Mesenchymal stem cell (in vitro differentiated cells and primary cell): Measurements from ENCODE around the gene CELF5.
"Not testable (repeated sequence)": the region's sequence is repeated elsewhere in the genome, so short reads cannot be mapped to it uniquely, and the experiment has no call there.

Experiments used
- DNase-seq: peaks from one replicate; pipeline ENCODE4 v3.0.0-alpha.2; 2013
- H2AFZ ChIP-seq: one replicate; pipeline ENCODE4 v1.6.1; 2013; ENCODE audit warnings: low read depth, mild to moderate bottlenecking, control low read depth, inconsistent platforms, low read length, moderate library complexity
- H2AK5ac ChIP-seq: 2 replicates; pipeline ENCODE4 v1.6.1; 2013; ENCODE audit warnings: low read length, moderate library complexity, mild to moderate bottlenecking, inconsistent platforms; ENCODE audit not compliant: severe bottlenecking
- H2BK120ac ChIP-seq: one replicate; pipeline ENCODE4 v1.6.1; 2013; ENCODE audit warnings: low read depth, mild to moderate bottlenecking, inconsistent platforms, low read length, moderate library complexity
- H2BK12ac ChIP-seq, 2 experiments: one replicate each; pipeline ENCODE4 v1.6.1; 2013; ENCODE audit warnings: inconsistent platforms in 2 of 2, low read length in 2 of 2, mild to moderate bottlenecking in 2 of 2, moderate library complexity in 2 of 2, control low read depth in 1 of 2
- H2BK15ac ChIP-seq: one replicate; pipeline ENCODE4 v1.6.1; 2013; ENCODE audit warnings: mild to moderate bottlenecking, low read depth, inconsistent platforms; ENCODE audit not compliant: poor library complexity, severe bottlenecking
- H2BK5ac ChIP-seq: 2 replicates; pipeline ENCODE4 v1.6.1; 2013; ENCODE audit warnings: low read depth, mild to moderate bottlenecking, low read length, control low read depth, inconsistent platforms; ENCODE audit not compliant: poor library complexity, severe bottlenecking
- H3K14ac ChIP-seq, 2 experiments: one replicate each; pipeline ENCODE4 v1.6.1; 2013; ENCODE audit warnings: inconsistent platforms in 2 of 2, low read length in 2 of 2, control low read depth in 1 of 2, mild to moderate bottlenecking in 1 of 2, moderate library complexity in 1 of 2
- H3K18ac ChIP-seq, 2 experiments: one replicate each; pipeline ENCODE4 v1.6.1; 2013; ENCODE audit warnings: inconsistent platforms in 2 of 2, low read length in 2 of 2, control low read depth in 1 of 2, low read depth in 1 of 2, mild to moderate bottlenecking in 1 of 2
- H3K23ac ChIP-seq, 2 experiments: one replicate each; pipeline ENCODE4 v1.6.1; 2013; ENCODE audit warnings: inconsistent platforms in 2 of 2, low read length in 2 of 2, mild to moderate bottlenecking in 2 of 2, moderate library complexity in 2 of 2, control low read depth in 1 of 2
- H3K27ac ChIP-seq: 2 replicates; pipeline ENCODE4 v1.5.1; 2013; ENCODE audit warnings: mild to moderate bottlenecking, moderate library complexity, low read length, control low read depth, inconsistent platforms; ENCODE audit not compliant: poor library complexity, severe bottlenecking
- H3K27me3 ChIP-seq, 2 experiments: 2 replicates each; pipeline versions ENCODE4 v1.6.1 to v1.7.0; 2013; ENCODE audit warnings: low read length in 2 of 2, mild to moderate bottlenecking in 2 of 2, moderate library complexity in 2 of 2, control low read depth in 1 of 2, inconsistent platforms in 1 of 2; ENCODE audit not compliant: control insufficient read depth in 1 of 2, insufficient read depth in 1 of 2
- H3K36me3 ChIP-seq, 2 experiments: 2 replicates each; pipeline versions ENCODE4 v1.6.1 to v1.7.0; 2013; ENCODE audit warnings: low read length in 2 of 2, control low read depth in 1 of 2, inconsistent platforms in 1 of 2, low read depth in 1 of 2, mild to moderate bottlenecking in 1 of 2; ENCODE audit not compliant: insufficient read depth in 2 of 2, control insufficient read depth in 1 of 2
- H3K4ac ChIP-seq, 2 experiments: one replicate each; pipeline ENCODE4 v1.6.1; 2013; ENCODE audit warnings: inconsistent platforms in 2 of 2, low read length in 2 of 2, mild to moderate bottlenecking in 2 of 2, moderate library complexity in 2 of 2, control low read depth in 1 of 2, low read depth in 1 of 2
- H3K4me1 ChIP-seq: 2 replicates; pipeline ENCODE4 v1.6.1; 2013; ENCODE audit warnings: low read depth, low read length, control low read depth; ENCODE audit not compliant: control insufficient read depth, insufficient read depth
- H3K4me2 ChIP-seq: 2 replicates; pipeline ENCODE4 v1.6.1; 2013; ENCODE audit warnings: low read length, mild to moderate bottlenecking, inconsistent platforms; ENCODE audit not compliant: poor library complexity, severe bottlenecking
- H3K4me3 ChIP-seq, 2 experiments: 2 replicates each; pipeline versions ENCODE4 v1.5.1 to v1.7.0; 2013; ENCODE audit warnings: low read length in 2 of 2, mild to moderate bottlenecking in 2 of 2, control low read depth in 1 of 2, low read depth in 1 of 2; ENCODE audit not compliant: insufficient read depth in 1 of 2
- H3K79me1 ChIP-seq: replicated peaks from 2 replicates; pipeline ENCODE4 v1.6.1; 2013; ENCODE audit warnings: mild to moderate bottlenecking, control low read depth, low read length, inconsistent platforms; ENCODE audit not compliant: poor library complexity, severe bottlenecking
- H3K9ac ChIP-seq: 2 replicates; pipeline ENCODE4 v1.7.0; 2013; ENCODE audit warnings: mild to moderate bottlenecking, low read length, moderate library complexity
- H3K9me3 ChIP-seq: 2 replicates; pipeline ENCODE4 v1.7.0; 2013; ENCODE audit warnings: mild to moderate bottlenecking, low read length; ENCODE audit not compliant: control insufficient read depth
- H4K8ac ChIP-seq: one replicate; pipeline ENCODE4 v1.6.1; 2013; ENCODE audit warnings: inconsistent platforms, mild to moderate bottlenecking, low read length, moderate library complexity
- H4K91ac ChIP-seq: one replicate; pipeline ENCODE4 v1.6.1; 2013; ENCODE audit warnings: mild to moderate bottlenecking, low read length, inconsistent platforms
- WGBS: methylation state at CpG from one replicate; pipeline ENCODE4 v1.1.7; 2013; ENCODE audit warnings: mixed read lengths; 5-methylcytosine and 5-hydroxymethylcytosine counted together

CELF5 gene

DNA sequence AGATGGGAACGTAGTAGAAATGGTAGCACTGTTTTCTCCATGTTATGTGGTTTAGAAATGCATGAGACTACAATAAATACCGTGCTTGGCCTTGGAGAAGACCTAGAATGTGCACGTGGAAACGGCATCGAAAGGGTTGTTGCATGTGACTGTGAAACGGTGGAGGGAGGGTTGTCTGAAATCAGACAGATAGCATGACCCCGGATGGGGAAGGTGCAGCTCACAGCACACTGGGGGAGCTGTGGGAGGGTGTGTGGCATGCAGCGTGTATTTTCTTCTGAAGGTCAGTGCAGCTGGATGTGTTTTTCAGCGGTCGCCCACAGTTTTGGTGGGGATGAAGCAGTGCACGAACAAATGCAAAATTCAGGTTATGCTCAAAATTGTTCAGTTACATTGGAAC is 63.4 kb downstream of the CELF5 start:
- peaks cover 16% of the 10 kb centered on the region for H3K4me1 ChIP-seq
- no peak overlapping the region for H3K4me2 ChIP-seq
- H2BK120ac ChIP-seq: no peak overlapping the region
- no peak overlapping the region for H3K4ac ChIP-seq
- H3K4me3 ChIP-seq: no peak overlapping the region
- H2AFZ ChIP-seq: no peak overlapping the region
- no peak overlapping the region for H3K9ac ChIP-seq
- H3K36me3 ChIP-seq: no peaks in the 10 kb centered on the region
- DNase-seq: no peak
- no peaks in the 10 kb centered on the region for H3K9me3 ChIP-seq
- H4K91ac ChIP-seq: no peak overlapping the region
- H2BK12ac ChIP-seq: no peak overlapping the region
- no peak overlapping the region for H2BK5ac ChIP-seq
- H3K23ac ChIP-seq: no peak overlapping the region
- no peak overlapping the region for H3K18ac ChIP-seq
- no peak overlapping the region for H2BK15ac ChIP-seq
- H3K79me1 ChIP-seq: no peaks in the 10 kb centered on the region
- peaks cover 35 to 73% of the 10 kb centered on the region in 2 experiments for H3K27me3 ChIP-seq
- no peak overlapping the region for H3K27ac ChIP-seq
- 86% methylated on average over 11 of the region's 11 CpGs for WGBS
- H2AK5ac ChIP-seq: no peak overlapping the region
- H4K8ac ChIP-seq: no peak overlapping the region
- no peak overlapping the region for H3K14ac ChIP-seq

DNA sequence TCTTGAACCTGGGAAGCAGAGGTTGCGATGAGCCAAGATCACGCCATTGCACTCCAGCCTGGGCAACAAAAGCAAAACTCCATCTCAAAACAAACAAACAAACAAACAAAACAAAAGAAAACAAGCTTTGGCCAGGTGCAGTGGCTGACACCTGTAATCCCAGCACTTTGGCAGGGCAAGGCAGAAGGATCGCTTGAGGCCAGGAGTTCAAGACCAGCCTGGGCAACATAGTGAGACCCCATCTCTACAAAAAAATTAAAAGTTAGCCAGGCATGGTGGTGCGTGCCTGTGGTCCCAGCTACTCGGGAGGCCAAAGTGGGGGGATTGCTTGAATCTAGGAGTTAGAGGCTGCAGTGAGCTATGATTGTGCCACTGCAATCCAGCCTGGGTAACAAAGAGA is 64.0 kb downstream of the CELF5 start:
- not testable (repeated sequence) for H3K18ac ChIP-seq, H2BK15ac ChIP-seq, H2BK12ac ChIP-seq, H3K4ac ChIP-seq, H3K23ac ChIP-seq, H3K4me2 ChIP-seq, H4K8ac ChIP-seq, DNase-seq, H3K27ac ChIP-seq, H2AK5ac ChIP-seq, H2BK5ac ChIP-seq, H2AFZ ChIP-seq, H2BK120ac ChIP-seq, H4K91ac ChIP-seq, H3K36me3 ChIP-seq, H3K79me1 ChIP-seq, H3K4me3 ChIP-seq, H3K14ac ChIP-seq, H3K9ac ChIP-seq, H3K9me3 ChIP-seq
- Histone ChIP-seq H3K27me3 (peaks cover 36 to 71% of the 10 kb centered on the region in 2 experiments), H3K4me1 (peaks cover 16% of the 10 kb centered on the region)
- WGBS: 79% methylated on average over 3 of the region's 5 CpGs

DNA sequence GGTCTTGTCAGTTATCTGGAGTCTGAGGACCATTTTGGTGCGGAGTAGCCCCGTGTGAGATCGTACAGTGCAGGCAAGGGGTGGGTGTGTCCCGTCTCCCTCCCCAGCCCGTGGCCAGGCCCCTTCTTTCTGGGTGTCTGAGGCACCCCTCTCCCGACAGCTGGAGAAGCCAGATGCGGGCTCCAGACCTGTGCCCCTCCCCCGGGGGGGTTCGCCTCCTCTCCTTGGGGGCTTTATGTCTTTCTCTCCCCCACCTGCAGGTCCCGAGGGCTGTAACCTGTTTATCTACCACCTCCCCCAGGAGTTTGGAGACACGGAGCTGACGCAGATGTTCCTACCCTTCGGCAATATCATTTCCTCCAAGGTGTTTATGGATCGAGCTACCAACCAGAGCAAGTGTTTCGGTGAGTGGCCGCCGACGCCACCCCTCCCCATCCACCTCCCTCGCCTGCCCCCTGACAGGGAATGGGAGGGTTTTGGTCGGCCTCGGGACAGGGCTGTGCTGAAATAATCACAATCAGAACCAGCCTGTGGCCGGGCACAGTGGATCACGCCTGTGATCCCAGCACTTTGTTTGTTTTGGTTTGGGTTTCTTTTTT is 65.6 kb downstream of the CELF5 start:
- Histone ChIP-seq H3K27ac (no peak overlapping the region), H3K79me1 (no peaks in the 10 kb centered on the region), H3K4me3 (no peak overlapping the region), H3K9ac (no peak overlapping the region), H3K27me3 (peaks cover 34 to 69% of the 10 kb centered on the region in 2 experiments), H3K4me2 (no peak overlapping the region), H3K4ac (no peak overlapping the region), H2BK15ac (no peak overlapping the region), H2AFZ (no peak overlapping the region), H4K8ac (no peak overlapping the region), H2BK5ac (no peak overlapping the region), H4K91ac (no peak overlapping the region), H3K9me3 (no peaks in the 10 kb centered on the region), H3K14ac (no peak overlapping the region), H3K23ac (peak overlapping the region in 1 of 2 experiments; percentile 89), H2BK12ac (no peak overlapping the region), H3K36me3 (no peaks in the 10 kb centered on the region), H2AK5ac (no peak overlapping the region), H2BK120ac (no peak overlapping the region), H3K18ac (no peak overlapping the region), H3K4me1 (peaks cover 9% of the 10 kb centered on the region)
- no peak for DNase-seq
- 54% methylated on average over 22 of the region's 23 CpGs for WGBS

DNA sequence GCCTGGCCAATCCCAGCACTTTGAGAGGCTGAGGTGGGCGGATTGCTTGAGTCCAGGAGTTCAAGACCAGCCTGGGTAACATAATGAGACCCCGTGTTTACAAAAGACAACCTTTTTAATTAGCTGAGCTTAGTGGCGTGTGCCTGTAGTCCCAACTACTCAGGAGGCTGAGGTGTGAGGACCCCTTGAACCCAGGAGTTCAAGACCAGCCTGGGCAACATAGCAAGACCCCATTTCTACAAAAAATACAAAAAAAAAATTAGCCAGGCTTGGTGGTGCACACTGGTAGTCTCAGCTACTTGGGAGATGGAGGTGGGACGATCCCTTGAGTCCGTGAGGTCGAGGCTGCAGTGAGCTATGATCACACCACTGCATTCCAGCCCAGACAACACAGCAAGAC is 66.4 kb downstream of the CELF5 start:
- not testable (repeated sequence) for H3K14ac ChIP-seq, H4K8ac ChIP-seq, H4K91ac ChIP-seq, H3K4me1 ChIP-seq, DNase-seq, H2BK120ac ChIP-seq, H3K79me1 ChIP-seq, H3K4me2 ChIP-seq, H2BK15ac ChIP-seq, H3K9me3 ChIP-seq, H2BK5ac ChIP-seq, H3K4ac ChIP-seq, H2AK5ac ChIP-seq, H3K9ac ChIP-seq, H2BK12ac ChIP-seq, H2AFZ ChIP-seq, H3K36me3 ChIP-seq, H3K18ac ChIP-seq, H3K27ac ChIP-seq, H3K23ac ChIP-seq
- 81% methylated on average over 4 of the region's 6 CpGs for WGBS
- H3K4me3 ChIP-seq: peak overlapping the region in 1 of 2 experiments; percentile 31
- peaks cover 34 to 66% of the 10 kb centered on the region in 2 experiments for H3K27me3 ChIP-seq
